Activated CD4-positive, alpha-beta T cell treated with anti-CD3 and anti-CD28 coated beads for 4 hours (primary cell): Measurements from ENCODE around the gene EMC9.

Experiments
- DNase-seq, 2 donors: peaks; one replicate each; pipeline ENCODE4 v3.0.0-alpha.2; 2020

EMC9 gene

DNA sequence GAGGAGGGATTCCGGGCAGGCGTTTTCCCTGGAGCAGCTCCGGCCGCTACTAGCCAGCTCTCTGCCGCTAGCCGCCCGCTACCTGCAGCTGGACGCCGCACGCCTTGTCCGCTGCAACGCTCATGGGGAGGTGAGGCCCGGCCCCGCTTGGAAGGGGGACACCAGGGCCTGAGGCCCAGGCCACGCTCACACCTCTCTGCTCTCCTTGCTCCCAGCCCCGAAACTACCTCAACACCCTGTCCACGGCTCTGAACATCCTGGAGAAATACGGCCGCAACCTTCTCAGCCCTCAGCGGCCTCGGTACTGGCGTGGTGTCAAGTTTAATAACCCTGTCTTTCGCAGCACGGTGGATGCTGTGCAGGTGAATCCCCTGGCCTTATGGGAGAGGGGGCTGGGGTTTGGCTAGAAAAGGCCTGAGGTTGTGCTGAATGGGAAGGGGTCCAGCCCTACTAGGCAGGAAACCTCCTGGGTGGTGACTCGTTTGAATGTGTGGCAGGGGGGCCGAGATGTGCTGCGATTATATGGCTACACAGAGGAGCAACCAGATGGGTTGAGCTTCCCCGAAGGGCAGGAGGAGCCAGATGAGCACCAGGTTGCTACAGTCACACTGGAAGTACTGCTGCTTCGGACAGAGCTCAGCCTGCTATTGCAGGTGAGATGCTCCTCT, 6.5 kb upstream of the EMC9 start:
- no peak for DNase-seq

DNA sequence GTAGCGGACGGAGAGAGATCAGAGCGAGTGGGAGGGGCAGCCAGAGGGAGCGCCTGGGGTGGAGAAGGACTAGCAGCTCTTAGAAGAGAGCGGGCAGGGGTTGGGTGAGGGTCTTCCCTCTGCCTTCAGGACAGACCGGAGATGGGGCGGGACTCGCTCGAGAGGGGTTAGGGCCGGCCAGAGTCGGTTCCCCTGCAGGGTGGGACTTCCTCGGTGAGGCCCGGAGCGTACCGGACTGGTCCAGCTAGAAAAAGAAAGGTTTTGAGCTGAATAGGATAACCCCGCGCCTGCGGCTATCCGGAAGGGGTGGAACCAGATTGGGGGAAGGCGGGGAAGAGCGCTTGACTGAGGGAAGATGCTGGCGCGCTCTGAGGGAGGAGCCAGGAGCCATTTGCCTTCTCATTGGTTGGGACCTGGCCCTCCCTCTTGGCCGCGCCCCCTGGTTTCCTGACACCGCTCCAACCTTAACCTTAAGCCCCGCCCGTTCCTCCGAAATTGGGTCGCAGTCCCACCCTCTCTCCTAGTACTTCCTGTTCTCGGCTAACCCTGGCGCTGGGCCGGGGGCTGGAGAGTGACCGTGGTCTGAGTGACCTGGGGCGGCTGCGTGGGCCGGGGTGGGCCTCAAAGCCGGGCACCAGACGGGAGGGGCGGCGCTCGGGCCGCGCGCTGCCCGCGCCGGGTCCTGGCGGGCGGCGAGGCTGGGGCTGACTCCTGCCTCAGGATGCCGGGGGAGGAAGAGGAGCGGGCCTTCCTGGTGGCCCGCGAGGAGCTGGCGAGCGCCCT, 5.8 kb upstream of the EMC9 start, which contains the start of gene RNF31:
Gene RNF31 (plus strand): TSS at position 521 of the 783 bp plus-strand sequence. CDS start 201 bp downstream, at position 722.
- peak; percentile 98 for DNase-seq

GRCh38 chr14:24146453-24146977, 5.1 kb upstream of the EMC9 start, which contains the start of gene PSME2:
TSS of gene PSME2 (minus strand) at chr14:24146610. CDS start at chr14:24146581, 29 bp downstream.
- peak; percentile 78 to 83 for DNase-seq

- no peak for DNase-seq
Measured at GRCh38 chr14:24145690-24146452, 4.5 kb upstream of the EMC9 start.

DNA sequence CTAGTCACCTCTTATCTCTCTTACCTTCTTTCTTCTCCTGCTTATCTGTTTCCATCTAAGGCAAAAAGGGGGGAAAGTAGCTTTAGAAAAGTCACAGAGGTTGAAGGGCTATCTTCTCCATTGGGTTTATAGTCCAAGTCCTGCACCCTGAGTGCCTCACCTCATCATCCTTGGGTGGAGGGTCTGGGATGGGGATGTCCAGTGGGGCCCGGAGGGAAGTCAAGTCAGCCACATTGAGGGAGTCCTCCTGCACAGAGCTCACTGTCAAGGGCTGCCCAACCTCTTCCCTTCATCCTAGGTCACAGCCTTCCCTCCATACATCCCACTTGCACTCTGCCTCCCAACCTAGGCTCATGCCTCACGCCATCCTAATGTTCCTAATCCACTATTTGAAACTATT, 3.8 kb upstream of the EMC9 start:
- DNase-seq: no peak

GRCh38 chr14:24144451-24144850, 3.1 kb upstream of the EMC9 start:
- no peak for DNase-seq

DNA sequence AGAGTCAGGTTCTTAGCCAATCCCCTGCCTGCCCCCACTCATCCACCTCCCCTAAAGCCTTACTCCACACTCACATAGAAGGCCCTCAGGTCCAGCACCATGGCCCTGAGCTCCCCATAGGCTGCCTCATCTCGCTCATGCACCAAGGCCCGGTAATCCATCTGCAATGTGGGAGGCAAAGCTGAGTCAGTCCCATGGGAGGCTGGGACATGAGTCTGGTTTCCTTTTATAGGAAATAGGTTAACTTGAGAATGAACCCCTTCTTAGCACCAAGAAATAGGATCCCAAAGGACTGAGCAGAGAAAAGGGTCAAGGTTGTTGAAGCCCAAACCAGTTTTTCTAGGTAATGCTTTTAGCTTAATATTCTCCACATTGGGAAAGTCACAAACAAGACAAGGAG, 2.1 kb upstream of the EMC9 start:
- no peak for DNase-seq

GRCh38 chr14:24139272-24139934, 2.0 kb downstream of the EMC9 start:
- DNase-seq: no peak

DNA sequence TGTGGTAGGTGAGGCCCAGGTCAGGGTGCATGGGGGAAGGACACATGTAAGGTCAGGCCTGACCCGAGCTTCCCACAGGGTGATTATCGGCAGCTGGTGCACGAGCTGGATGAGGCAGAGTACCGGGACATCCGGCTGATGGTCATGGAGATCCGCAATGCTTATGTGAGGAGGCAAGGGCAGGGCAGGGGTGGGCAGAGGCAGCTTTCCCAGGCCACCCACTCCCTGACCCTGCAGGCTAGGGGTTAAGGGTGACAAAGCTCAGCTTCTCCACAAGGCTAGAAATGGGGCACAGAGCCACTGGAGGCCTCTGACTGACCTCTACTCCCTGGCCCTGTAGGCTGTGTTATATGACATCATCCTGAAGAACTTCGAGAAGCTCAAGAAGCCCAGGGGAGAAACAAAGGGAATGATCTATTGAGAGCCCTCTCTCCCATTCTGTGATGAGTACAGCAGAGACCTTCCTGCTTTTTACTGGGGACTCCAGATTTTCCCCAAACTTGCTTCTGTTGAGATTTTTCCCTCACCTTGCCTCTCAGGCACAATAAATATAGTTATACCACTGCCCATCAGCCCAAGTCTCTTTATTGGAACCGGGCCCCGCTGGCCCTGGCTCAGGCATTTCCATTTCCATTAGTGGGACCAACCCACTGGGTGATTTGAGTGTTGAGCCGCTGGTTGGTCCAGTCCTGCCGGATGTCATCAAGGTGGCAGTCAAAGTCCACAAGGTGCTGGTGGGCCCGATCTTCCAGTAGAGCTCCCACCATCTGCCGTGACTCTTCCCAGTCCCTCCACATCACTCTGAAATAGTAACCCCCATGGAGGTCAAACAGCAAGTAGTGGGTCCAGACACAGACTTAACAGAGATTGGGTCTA, 2.8 kb downstream of the EMC9 start:
- no peak for DNase-seq

DNA sequence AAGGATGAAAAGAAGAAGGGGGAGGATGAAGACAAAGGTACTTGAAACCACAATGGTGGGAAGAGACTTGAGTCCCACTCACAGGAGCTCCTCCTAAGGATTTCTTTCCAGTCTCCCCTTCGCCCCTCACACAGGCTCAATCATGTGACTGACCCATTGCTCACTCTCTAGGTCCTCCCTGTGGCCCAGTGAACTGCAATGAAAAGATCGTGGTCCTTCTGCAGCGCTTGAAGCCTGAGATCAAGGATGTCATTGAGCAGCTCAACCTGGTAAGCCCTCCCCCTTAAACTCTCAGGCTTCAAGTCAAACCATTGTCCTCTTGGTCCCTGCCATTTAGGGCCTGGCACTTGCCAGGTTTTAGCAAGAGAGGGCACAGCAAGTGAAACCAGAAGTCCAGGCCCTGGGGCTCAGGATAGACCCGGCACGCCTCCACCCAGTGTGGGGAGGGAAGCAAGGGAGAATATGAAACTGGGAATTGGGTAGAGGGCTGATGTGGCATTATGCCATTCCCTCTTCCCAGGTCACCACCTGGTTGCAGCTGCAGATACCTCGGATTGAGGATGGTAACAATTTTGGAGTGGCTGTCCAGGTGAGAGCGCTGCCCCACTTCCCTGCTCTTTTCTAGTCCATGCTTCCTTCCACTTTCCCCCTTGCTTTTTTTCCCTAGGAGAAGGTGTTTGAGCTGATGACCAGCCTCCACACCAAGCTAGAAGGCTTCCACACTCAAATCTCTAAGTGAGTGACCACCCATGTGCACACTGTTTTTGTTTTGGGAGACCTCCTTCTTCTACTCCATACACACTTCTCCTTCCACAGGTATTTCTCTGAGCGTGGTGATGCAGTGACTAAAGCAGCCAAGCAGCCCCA, 3.6 kb downstream of the EMC9 start:
- no peak for DNase-seq

DNA sequence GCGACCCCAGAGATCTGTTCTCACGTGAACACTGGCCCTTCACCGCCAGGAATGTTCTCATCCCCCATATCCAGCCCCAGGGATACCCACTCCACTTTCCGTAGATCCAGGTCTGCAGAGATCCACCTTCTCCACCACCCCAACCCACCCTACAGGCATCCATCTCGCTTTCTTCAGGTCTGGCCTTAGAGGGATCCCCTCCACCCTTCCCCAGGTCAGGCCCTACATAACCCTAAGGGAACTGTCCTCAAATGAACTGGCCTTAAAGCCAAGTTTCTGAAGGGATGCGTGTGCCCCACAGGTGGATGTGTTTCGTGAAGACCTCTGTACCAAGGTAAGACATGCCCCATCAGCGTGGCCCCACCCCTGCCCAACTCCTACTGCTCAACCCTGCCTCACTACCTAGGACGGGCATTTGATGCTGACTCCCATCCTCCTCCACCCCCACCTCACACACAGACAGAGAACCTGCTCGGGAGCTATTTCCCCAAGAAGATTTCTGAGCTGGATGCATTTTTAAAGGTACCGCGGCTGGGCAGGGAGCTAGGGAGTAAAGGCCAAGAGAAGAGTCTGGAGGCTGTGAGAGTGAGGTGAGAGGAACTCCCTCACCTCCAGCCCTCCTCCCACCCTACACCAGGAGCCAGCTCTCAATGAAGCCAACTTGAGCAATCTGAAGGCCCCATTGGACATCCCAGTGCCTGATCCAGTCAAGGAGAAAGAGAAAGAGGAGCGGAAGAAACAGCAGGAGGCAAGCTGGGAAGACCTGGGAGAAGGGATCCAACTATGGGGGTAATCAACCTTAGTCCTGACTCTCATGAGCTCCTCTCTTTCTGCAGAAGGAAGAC, 4.5 kb downstream of the EMC9 start:
- no peak for DNase-seq

DNA sequence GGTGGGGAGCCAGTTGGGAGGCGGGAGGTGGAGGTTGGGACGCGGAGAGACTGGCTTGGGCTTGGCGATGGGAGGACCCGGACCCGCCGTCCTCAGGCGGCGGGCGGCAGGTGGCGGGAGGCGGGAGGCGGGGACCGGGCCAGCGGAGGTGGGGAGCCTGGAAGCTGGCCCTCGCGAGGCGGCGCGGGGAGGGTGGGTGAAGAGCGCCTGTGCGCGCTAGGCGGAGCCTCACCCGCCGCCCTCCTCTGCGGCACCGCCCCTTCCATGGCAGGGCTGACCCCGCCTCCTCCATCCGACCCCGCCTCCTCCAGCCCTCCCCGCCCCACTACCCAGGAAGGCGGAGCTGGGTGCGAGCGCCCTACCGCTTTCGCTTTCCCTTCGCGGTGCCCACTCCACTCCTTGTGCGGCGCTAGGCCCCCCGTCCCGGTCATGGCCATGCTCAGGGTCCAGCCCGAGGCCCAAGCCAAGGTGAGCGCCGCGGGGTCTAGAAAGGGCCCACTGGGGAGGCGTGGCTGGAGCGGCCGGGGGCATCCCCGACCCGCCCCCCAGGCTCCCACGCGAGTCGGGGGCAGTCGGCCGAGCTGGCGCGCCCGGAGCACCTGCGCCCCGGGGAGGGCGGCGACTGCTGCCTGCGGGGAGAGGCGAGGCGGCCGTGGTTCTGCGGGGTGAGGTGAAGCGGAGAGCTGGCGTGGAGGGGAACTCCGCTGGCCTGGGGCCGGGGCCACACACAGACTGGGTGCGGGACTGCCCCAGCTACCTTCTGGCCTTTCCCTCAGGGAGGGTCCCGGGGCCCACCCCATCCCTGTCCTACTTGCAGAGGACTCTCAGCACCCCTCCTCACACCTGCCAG, 5.3 kb downstream of the EMC9 start, which contains the start of gene PSME1:
Gene PSME1 (plus strand): TSS at position 361 of the 850 bp plus-strand sequence. CDS start 69 bp downstream, at position 430.
- DNase-seq: peak; percentile 93 to 94

- DNase-seq: no peak
Measured at GRCh38 chr14:24135584-24135833, 5.9 kb downstream of the EMC9 start.

- no peak for DNase-seq
Measured at GRCh38 chr14:24133735-24134134, 7.7 kb downstream of the EMC9 start.

DNA sequence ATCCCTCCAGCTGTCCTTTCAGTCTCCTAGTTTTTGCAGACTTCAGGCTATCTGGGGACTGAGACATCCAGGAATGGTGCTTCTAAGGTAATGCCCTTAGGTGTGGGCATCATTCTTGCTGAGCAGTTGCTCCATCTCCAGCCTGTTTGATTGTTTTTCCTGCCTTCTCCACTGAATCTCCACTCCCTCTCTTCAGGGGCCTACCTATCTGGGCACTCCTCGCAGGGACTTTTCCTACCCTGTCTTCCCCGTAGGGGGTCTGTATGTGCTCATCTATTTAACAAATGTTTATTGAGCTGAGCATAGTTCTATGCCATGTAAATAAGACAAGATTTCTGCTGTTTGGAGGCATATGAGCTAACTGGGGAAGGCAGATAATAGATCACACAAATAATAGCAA, 8.4 kb downstream of the EMC9 start:
- DNase-seq: no peak

- no peak for DNase-seq
Measured at GRCh38 chr14:24132061-24132685, 9.2 kb downstream of the EMC9 start.

GRCh38 chr14:24131549-24131966, 9.8 kb downstream of the EMC9 start:
- DNase-seq: no peak
